ENCODE results near the gene SEPTIN3.

The SEPTIN3 gene

GRCh38 chr22:41992496-41992895, 23.3 kb downstream of the SEPTIN3 start:
- Mint-ChIP-seq H3K9me3 (no peaks in the 10 kb centered on the region), H3K27ac (ENCODE audit: low read depth) (no peak overlapping the region), H3K4me3 (no peak overlapping the region), H3K27me3 (peaks cover 18% of the 10 kb centered on the region), H3K36me3 (ENCODE audit: insufficient read depth) (peaks cover 2% of the 10 kb centered on the region), H3K4me1 (no peaks in the 10 kb centered on the region)
- DNase-seq (ENCODE audit: low spot score in 2 of 2): no peak
- no peak for ATAC-seq (replicated peaks; ENCODE audit: extremely low read depth, poor library complexity, severe bottlenecking)

GRCh38 chr22:41995211-41995610, 26.0 kb downstream of the SEPTIN3 start:
- Mint-ChIP-seq H3K27ac (ENCODE audit: low read depth) (no peak overlapping the region), H3K27me3 (peaks cover 8% of the 10 kb centered on the region), H3K36me3 (ENCODE audit: insufficient read depth) (peaks cover 6% of the 10 kb centered on the region), H3K4me3 (no peak overlapping the region), H3K9me3 (peaks cover 5% of the 10 kb centered on the region), H3K4me1 (peaks cover 18% of the 10 kb centered on the region)
- ATAC-seq (replicated peaks; ENCODE audit: extremely low read depth, poor library complexity, severe bottlenecking) (no peak), DNase-seq (ENCODE audit: low spot score in 2 of 2) (no peak)

GRCh38 chr22:41996826-41997225, 27.6 kb downstream of the SEPTIN3 start:
- Mint-ChIP-seq H3K9me3 (peaks cover 5% of the 10 kb centered on the region), H3K27me3 (no peaks in the 10 kb centered on the region), H3K4me3 (no peak overlapping the region), H3K36me3 (ENCODE audit: insufficient read depth) (peaks cover 6% of the 10 kb centered on the region), H3K4me1 (peaks cover 18% of the 10 kb centered on the region), H3K27ac (ENCODE audit: low read depth) (no peak overlapping the region)
- ATAC-seq (replicated peaks; ENCODE audit: extremely low read depth, poor library complexity, severe bottlenecking): no peak
- DNase-seq (ENCODE audit: low spot score in 2 of 2): no peak

GRCh38 chr22:41998361-41999261, 29.4 kb downstream of the SEPTIN3 start, which contains the start of gene WBP2NL:
WBP2NL (plus strand) TSS chr22:41998788; CDS start chr22:41998819, 31 bp downstream.
- peaks cover 18% of the 10 kb centered on the region for H3K4me1 Mint-ChIP-seq
- no peaks in the 10 kb centered on the region for H3K27me3 Mint-ChIP-seq
- ATAC-seq (replicated peaks; ENCODE audit: extremely low read depth, poor library complexity, severe bottlenecking): peak; percentile 91
- peak; percentile 82 to 93 for DNase-seq (ENCODE audit: low spot score in 2 of 2)
- peak within 1 kb of the TSS; percentile 87 for H3K4me3 Mint-ChIP-seq
- peaks cover 6% of the 10 kb centered on the region for H3K36me3 Mint-ChIP-seq (ENCODE audit: insufficient read depth)
- peaks cover 5% of the 10 kb centered on the region for H3K9me3 Mint-ChIP-seq
- H3K27ac Mint-ChIP-seq (ENCODE audit: low read depth): peak within 1 kb of the TSS; percentile 93

- DNase-seq (ENCODE audit: low spot score in 2 of 2): no peak
- H3K36me3 Mint-ChIP-seq (ENCODE audit: insufficient read depth): peaks cover 7% of the 10 kb centered on the region
- no peak overlapping the region for H3K27ac Mint-ChIP-seq (ENCODE audit: low read depth)
- H3K9me3 Mint-ChIP-seq: peaks cover 5% of the 10 kb centered on the region
- no peak for ATAC-seq (replicated peaks; ENCODE audit: extremely low read depth, poor library complexity, severe bottlenecking)
- H3K27me3 Mint-ChIP-seq: no peaks in the 10 kb centered on the region
- H3K4me1 Mint-ChIP-seq: peaks cover 18% of the 10 kb centered on the region
- H3K4me3 Mint-ChIP-seq: peak overlapping the region; percentile 61
These were observed 31.2 kb downstream of the SEPTIN3 start for GRCh38 chr22:42000466-42000865.

- DNase-seq (ENCODE audit: low spot score in 2 of 2): no peak
- Mint-ChIP-seq H3K36me3 (ENCODE audit: insufficient read depth) (peaks cover 7% of the 10 kb centered on the region), H3K9me3 (peaks cover 5% of the 10 kb centered on the region), H3K27ac (ENCODE audit: low read depth) (no peak overlapping the region), H3K4me1 (peaks cover 18% of the 10 kb centered on the region), H3K27me3 (no peaks in the 10 kb centered on the region), H3K4me3 (no peak overlapping the region)
- no peak for ATAC-seq (replicated peaks; ENCODE audit: extremely low read depth, poor library complexity, severe bottlenecking)
These were observed 31.9 kb downstream of the SEPTIN3 start for GRCh38 chr22:42001121-42001520.

- no peak for ATAC-seq (replicated peaks; ENCODE audit: extremely low read depth, poor library complexity, severe bottlenecking)
- no peak for DNase-seq (ENCODE audit: low spot score in 2 of 2)
- H3K4me3 Mint-ChIP-seq: no peak overlapping the region
- no peaks in the 10 kb centered on the region for H3K27me3 Mint-ChIP-seq
- peaks cover 5% of the 10 kb centered on the region for H3K9me3 Mint-ChIP-seq
- H3K4me1 Mint-ChIP-seq: peaks cover 18% of the 10 kb centered on the region
- H3K36me3 Mint-ChIP-seq (ENCODE audit: insufficient read depth): peaks cover 7% of the 10 kb centered on the region
- no peak overlapping the region for H3K27ac Mint-ChIP-seq (ENCODE audit: low read depth)
These were observed 32.5 kb downstream of the SEPTIN3 start for GRCh38 chr22:42001706-42002105.

- ATAC-seq (replicated peaks; ENCODE audit: extremely low read depth, poor library complexity, severe bottlenecking): no peak
- no peak for DNase-seq (ENCODE audit: low spot score in 2 of 2)
- Mint-ChIP-seq H3K4me3 (no peak overlapping the region), H3K36me3 (ENCODE audit: insufficient read depth) (peaks cover 5% of the 10 kb centered on the region), H3K27me3 (peaks cover 18% of the 10 kb centered on the region), H3K4me1 (no peaks in the 10 kb centered on the region), H3K9me3 (no peaks in the 10 kb centered on the region), H3K27ac (ENCODE audit: low read depth) (no peak overlapping the region)
These were observed 38.7 kb downstream of the SEPTIN3 start for GRCh38 chr22:42007922-42008321.

- Mint-ChIP-seq H3K36me3 (ENCODE audit: insufficient read depth) (peaks cover 2% of the 10 kb centered on the region), H3K4me3 (no peak overlapping the region), H3K27ac (ENCODE audit: low read depth) (no peak overlapping the region), H3K27me3 (peaks cover 33% of the 10 kb centered on the region), H3K9me3 (no peaks in the 10 kb centered on the region), H3K4me1 (no peaks in the 10 kb centered on the region)
- no peak for DNase-seq (ENCODE audit: low spot score in 2 of 2)
- no peak for ATAC-seq (replicated peaks; ENCODE audit: extremely low read depth, poor library complexity, severe bottlenecking)
These were observed 41.5 kb downstream of the SEPTIN3 start for GRCh38 chr22:42010778-42011177.

- DNase-seq (ENCODE audit: low spot score in 2 of 2): no peak
- peaks cover 51% of the 10 kb centered on the region for H3K27me3 Mint-ChIP-seq
- no peak for ATAC-seq (replicated peaks; ENCODE audit: extremely low read depth, poor library complexity, severe bottlenecking)
- H3K4me1 Mint-ChIP-seq: no peaks in the 10 kb centered on the region
- H3K27ac Mint-ChIP-seq (ENCODE audit: low read depth): no peak overlapping the region
- H3K36me3 Mint-ChIP-seq (ENCODE audit: insufficient read depth): peaks cover 2% of the 10 kb centered on the region
- H3K4me3 Mint-ChIP-seq: no peak overlapping the region
- no peaks in the 10 kb centered on the region for H3K9me3 Mint-ChIP-seq
These were observed 44.1 kb downstream of the SEPTIN3 start for GRCh38 chr22:42013385-42013784.

- no peak overlapping the region for H3K4me3 Mint-ChIP-seq
- no peak for ATAC-seq (replicated peaks; ENCODE audit: extremely low read depth, poor library complexity, severe bottlenecking)
- H3K27me3 Mint-ChIP-seq: peaks cover 44% of the 10 kb centered on the region
- H3K27ac Mint-ChIP-seq (ENCODE audit: low read depth): no peak overlapping the region
- no peaks in the 10 kb centered on the region for H3K4me1 Mint-ChIP-seq
- DNase-seq (ENCODE audit: low spot score in 2 of 2): no peak
- no peaks in the 10 kb centered on the region for H3K9me3 Mint-ChIP-seq
- H3K36me3 Mint-ChIP-seq (ENCODE audit: insufficient read depth): peaks cover 2% of the 10 kb centered on the region
These were observed 46.9 kb downstream of the SEPTIN3 start for GRCh38 chr22:42016111-42016510.

- no peak overlapping the region for H3K27ac Mint-ChIP-seq (ENCODE audit: low read depth)
- no peaks in the 10 kb centered on the region for H3K9me3 Mint-ChIP-seq
- H3K27me3 Mint-ChIP-seq: peaks cover 33% of the 10 kb centered on the region
- H3K36me3 Mint-ChIP-seq (ENCODE audit: insufficient read depth): no peaks in the 10 kb centered on the region
- no peak for DNase-seq (ENCODE audit: low spot score in 2 of 2)
- H3K4me3 Mint-ChIP-seq: no peak overlapping the region
- no peaks in the 10 kb centered on the region for H3K4me1 Mint-ChIP-seq
- no peak for ATAC-seq (replicated peaks; ENCODE audit: extremely low read depth, poor library complexity, severe bottlenecking)
These were observed 49.0 kb downstream of the SEPTIN3 start for GRCh38 chr22:42018224-42018623.

Data from central memory CD8-positive, alpha-beta T cell (primary cell).